ENCODE measurements around the gene VPS13D. TPM values are rescaled to one million over a fixed set of nuclear protein-coding genes. Genes with fewer than 3 reads are reported as not detected.

VPS13D gene
- total RNA-seq, 4 donors from 2014 or later, result 77.5 to 142 (median 94.4) TPM

GRCh38 chr1:12422488-12422887 is 192.7 kb downstream of the VPS13D start:
- TF ChIP-seq, protein P1, sequence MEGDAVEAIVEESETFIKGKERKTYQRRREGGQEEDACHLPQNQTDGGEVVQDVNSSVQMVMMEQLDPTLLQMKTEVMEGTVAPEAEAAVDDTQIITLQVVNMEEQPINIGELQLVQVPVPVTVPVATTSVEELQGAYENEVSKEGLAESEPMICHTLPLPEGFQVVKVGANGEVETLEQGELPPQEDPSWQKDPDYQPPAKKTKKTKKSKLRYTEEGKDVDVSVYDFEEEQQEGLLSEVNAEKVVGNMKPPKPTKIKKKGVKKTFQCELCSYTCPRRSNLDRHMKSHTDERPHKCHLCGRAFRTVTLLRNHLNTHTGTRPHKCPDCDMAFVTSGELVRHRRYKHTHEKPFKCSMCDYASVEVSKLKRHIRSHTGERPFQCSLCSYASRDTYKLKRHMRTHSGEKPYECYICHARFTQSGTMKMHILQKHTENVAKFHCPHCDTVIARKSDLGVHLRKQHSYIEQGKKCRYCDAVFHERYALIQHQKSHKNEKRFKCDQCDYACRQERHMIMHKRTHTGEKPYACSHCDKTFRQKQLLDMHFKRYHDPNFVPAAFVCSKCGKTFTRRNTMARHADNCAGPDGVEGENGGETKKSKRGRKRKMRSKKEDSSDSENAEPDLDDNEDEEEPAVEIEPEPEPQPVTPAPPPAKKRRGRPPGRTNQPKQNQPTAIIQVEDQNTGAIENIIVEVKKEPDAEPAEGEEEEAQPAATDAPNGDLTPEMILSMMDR (IDR thresholded peaks at IDR 0.05; ENCODE audit: low read depth), result no peak

DNA sequence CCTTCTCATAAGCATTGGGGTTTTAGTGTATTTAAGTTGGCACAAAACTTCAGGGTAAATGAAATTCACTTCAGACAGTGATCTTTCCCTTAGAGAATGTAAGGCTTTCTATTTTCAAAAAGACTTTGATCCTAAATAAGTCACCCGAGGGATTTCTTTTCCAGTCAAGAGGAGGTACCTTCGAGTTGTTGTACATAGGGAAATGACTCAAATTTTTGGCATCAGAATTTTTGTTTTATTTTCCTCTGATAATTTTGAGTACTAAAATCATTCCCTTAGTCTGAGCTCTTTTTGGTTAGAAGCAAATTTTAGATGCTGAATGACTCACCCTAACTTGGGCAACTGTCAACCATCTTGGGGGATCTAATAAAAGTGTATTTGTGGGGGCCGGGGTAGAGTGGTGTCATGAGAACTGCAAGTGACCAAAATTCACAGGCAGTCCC is 194.3 kb downstream of the VPS13D start:
- TF ChIP-seq, protein P1 (IDR thresholded peaks at IDR 0.05; ENCODE audit: low read depth), result no peak

- TF ChIP-seq, protein P1 (IDR thresholded peaks at IDR 0.05; ENCODE audit: low read depth), result no peak
Observed at GRCh38 chr1:12424793-12425192, 195.0 kb downstream of the VPS13D start.

- TF ChIP-seq, protein P1 (IDR thresholded peaks at IDR 0.05; ENCODE audit: low read depth), result no peak
Observed at GRCh38 chr1:12426030-12426429, 196.2 kb downstream of the VPS13D start.

GRCh38 chr1:12428334-12428733 is 198.5 kb downstream of the VPS13D start:
- TF ChIP-seq, protein P1 (IDR thresholded peaks at IDR 0.05; ENCODE audit: low read depth), result no peak

DNA sequence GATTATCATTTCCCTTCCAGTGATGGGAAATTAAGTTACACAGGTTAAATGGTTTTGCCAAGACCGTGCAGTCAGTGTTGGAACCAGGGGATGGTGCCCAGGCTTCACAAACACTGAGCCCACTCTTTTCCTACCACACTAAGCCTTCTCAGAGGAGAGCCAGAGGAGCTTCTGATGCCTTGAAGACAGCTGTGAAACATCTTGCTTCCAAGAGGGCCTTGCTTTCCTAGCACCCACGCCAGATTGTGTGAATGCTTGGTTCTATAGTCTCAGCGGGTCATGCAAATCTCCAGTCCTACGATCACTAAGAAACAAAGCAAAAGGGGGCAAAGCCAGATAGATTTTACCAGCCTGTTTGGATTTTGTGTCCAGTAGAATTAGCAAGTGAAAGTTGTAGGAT is 200.7 kb downstream of the VPS13D start:
- TF ChIP-seq, protein P1 (IDR thresholded peaks at IDR 0.05; ENCODE audit: low read depth), result no peak

DNA sequence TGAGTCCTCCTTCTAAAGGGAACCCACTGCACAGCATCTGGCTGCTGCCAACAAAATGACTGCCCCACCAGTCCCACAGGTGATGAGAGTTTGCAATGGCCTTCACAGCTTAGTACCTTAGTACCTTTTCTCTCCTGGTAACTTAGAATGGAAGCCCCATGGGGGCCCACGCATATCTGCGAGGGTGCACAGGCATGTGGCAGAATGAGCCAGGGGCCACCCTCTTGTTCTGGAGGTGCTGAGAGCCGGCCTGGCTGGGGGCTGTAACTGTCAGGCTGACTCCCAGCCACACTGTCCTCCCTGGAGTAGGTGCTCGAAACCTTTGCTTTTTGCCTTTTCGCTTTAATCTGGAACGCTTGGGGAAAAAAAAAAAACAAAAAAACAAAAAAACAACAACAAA is 203.1 kb downstream of the VPS13D start:
- TF ChIP-seq, protein P1 (IDR thresholded peaks at IDR 0.05; ENCODE audit: low read depth), result no peak

All from subcutaneous adipose tissue (tissue), 4 donors.